ENCODE results near the gene LCNL1.
A peak's percentile ranks its signal among the peaks of the same experiment; 100 is the strongest.

LCNL1 gene

GRCh38 chr9:136990242-136990911 is 7.6 kb downstream of the LCNL1 start:
- Histone ChIP-seq H3K4me2 (ENCODE audit: low read length, poor library complexity, severe bottlenecking) (no peak overlapping the region), H3K4me1 (ENCODE audit: control insufficient read depth, insufficient read depth, low read depth, low read length) (peaks cover 22% of the 10 kb centered on the region), H4K91ac (ENCODE audit: low read length) (no peak overlapping the region), H3K27ac (ENCODE audit: low read length, poor library complexity, severe bottlenecking) (no peak overlapping the region), H2BK15ac (ENCODE audit: low read depth, poor library complexity, severe bottlenecking) (no peak overlapping the region), H3K14ac (ENCODE audit: low read length in 2 of 2) (no peak overlapping the region), H3K27me3 (ENCODE audit: control insufficient read depth in 1 of 2, insufficient read depth in 1 of 2, low read length in 2 of 2) (peaks cover 7 to 12% of the 10 kb centered on the region in 2 experiments), H3K18ac (ENCODE audit: low read depth in 1 of 2, low read length in 2 of 2) (no peak overlapping the region), H3K4ac (ENCODE audit: low read depth in 1 of 2, low read length in 2 of 2) (no peak overlapping the region), H3K4me3 (ENCODE audit: insufficient read depth in 1 of 2, low read depth in 1 of 2, low read length in 2 of 2) (no peak overlapping the region), H3K9me3 (ENCODE audit: control insufficient read depth, low read length) (no peaks in the 10 kb centered on the region), H2BK120ac (ENCODE audit: low read depth, low read length) (no peak overlapping the region), H4K8ac (ENCODE audit: low read length) (no peak overlapping the region), H2AFZ (ENCODE audit: low read depth, low read length) (no peak overlapping the region), H3K79me1 (replicated peaks; ENCODE audit: low read length, poor library complexity, severe bottlenecking) (peaks cover 15% of the 10 kb centered on the region), H3K9ac (ENCODE audit: low read length) (no peak overlapping the region), H2AK5ac (ENCODE audit: low read length, severe bottlenecking) (no peak overlapping the region), H2BK5ac (ENCODE audit: low read depth, low read length, poor library complexity, severe bottlenecking) (no peak overlapping the region), H3K23ac (ENCODE audit: low read length in 2 of 2) (no peak overlapping the region), H3K36me3 (ENCODE audit: control insufficient read depth in 1 of 2, insufficient read depth in 2 of 2, low read depth in 1 of 2, low read length in 2 of 2) (peaks cover 0 to 22% of the 10 kb centered on the region in 2 experiments), H2BK12ac (ENCODE audit: low read length in 2 of 2) (no peak overlapping the region)
- WGBS: 95% methylated on average over 10 of the region's 10 CpGs
- DNase-seq: no peak

- no peak within 1 kb of the TSS for H3K23ac ChIP-seq (ENCODE audit: low read length in 2 of 2)
- H3K4me1 ChIP-seq (ENCODE audit: control insufficient read depth, insufficient read depth, low read depth, low read length): peaks cover 35% of the 10 kb centered on the region
- H2BK120ac ChIP-seq (ENCODE audit: low read depth, low read length): peak within 1 kb of the TSS; percentile 54
- H4K91ac ChIP-seq (ENCODE audit: low read length): peak within 1 kb of the TSS; percentile 81
- peak within 1 kb of the TSS; percentile 82 for H2BK15ac ChIP-seq (ENCODE audit: low read depth, poor library complexity, severe bottlenecking)
- peak within 1 kb of the TSS; percentile 81 for H3K9ac ChIP-seq (ENCODE audit: low read length)
- peak within 1 kb of the TSS; percentile 68 for H3K4me2 ChIP-seq (ENCODE audit: low read length, poor library complexity, severe bottlenecking)
- H4K8ac ChIP-seq (ENCODE audit: low read length): peak within 1 kb of the TSS; percentile 90
- H3K4ac ChIP-seq (ENCODE audit: low read depth in 1 of 2, low read length in 2 of 2): peak within 1 kb of the TSS in 1 of 2 experiments; percentile 78
- H3K36me3 ChIP-seq (ENCODE audit: control insufficient read depth in 1 of 2, insufficient read depth in 2 of 2, low read depth in 1 of 2, low read length in 2 of 2): peaks cover 0 to 28% of the 10 kb centered on the region in 2 experiments
- no peak within 1 kb of the TSS for H2AFZ ChIP-seq (ENCODE audit: low read depth, low read length)
- under 1% methylated on average over 56 of the region's 92 CpGs for WGBS
- no peaks in the 10 kb centered on the region for H3K9me3 ChIP-seq (ENCODE audit: control insufficient read depth, low read length)
- no peak within 1 kb of the TSS for H2BK5ac ChIP-seq (ENCODE audit: low read depth, low read length, poor library complexity, severe bottlenecking)
- no peak within 1 kb of the TSS for H3K27ac ChIP-seq (ENCODE audit: low read length, poor library complexity, severe bottlenecking)
- H3K27me3 ChIP-seq (ENCODE audit: control insufficient read depth in 1 of 2, insufficient read depth in 1 of 2, low read length in 2 of 2): peaks cover 0 to 4% of the 10 kb centered on the region in 2 experiments
- peaks cover 15% of the 10 kb centered on the region for H3K79me1 ChIP-seq (replicated peaks; ENCODE audit: low read length, poor library complexity, severe bottlenecking)
- H2AK5ac ChIP-seq (ENCODE audit: low read length, severe bottlenecking): no peak within 1 kb of the TSS
- no peak within 1 kb of the TSS for H2BK12ac ChIP-seq (ENCODE audit: low read length in 2 of 2)
- H3K14ac ChIP-seq (ENCODE audit: low read length in 2 of 2): peak within 1 kb of the TSS in 1 of 2 experiments; percentile 9
- peak; percentile 88 for DNase-seq
- peak within 1 kb of the TSS; percentile 77 to 80 for H3K18ac ChIP-seq (ENCODE audit: low read depth in 1 of 2, low read length in 2 of 2)
- H3K4me3 ChIP-seq (ENCODE audit: insufficient read depth in 1 of 2, low read depth in 1 of 2, low read length in 2 of 2): peak within 1 kb of the TSS; percentile 78 to 87
Observed at GRCh38 chr9:136991993-136992818, 9.4 kb downstream of the LCNL1 start, which contains the start of gene PAXX. TSS of gene PAXX (plus strand) at chr9:136992422. CDS start at chr9:136992444, 22 bp downstream.

GRCh38 chr9:136992819-136993369 is 10.1 kb downstream of the LCNL1 start:
- H3K27ac ChIP-seq (ENCODE audit: low read length, poor library complexity, severe bottlenecking): no peak overlapping the region
- no peak overlapping the region for H4K8ac ChIP-seq (ENCODE audit: low read length)
- H3K27me3 ChIP-seq (ENCODE audit: control insufficient read depth in 1 of 2, insufficient read depth in 1 of 2, low read length in 2 of 2): peaks cover 0 to 5% of the 10 kb centered on the region in 2 experiments
- WGBS: 57% methylated on average over 14 of the region's 18 CpGs
- H3K14ac ChIP-seq (ENCODE audit: low read length in 2 of 2): peak overlapping the region in 1 of 2 experiments; percentile 9
- no peak overlapping the region for H2AFZ ChIP-seq (ENCODE audit: low read depth, low read length)
- DNase-seq: no peak
- no peak overlapping the region for H2BK12ac ChIP-seq (ENCODE audit: low read length in 2 of 2)
- peak overlapping the region; percentile 68 for H3K4me2 ChIP-seq (ENCODE audit: low read length, poor library complexity, severe bottlenecking)
- H2BK5ac ChIP-seq (ENCODE audit: low read depth, low read length, poor library complexity, severe bottlenecking): no peak overlapping the region
- H2BK120ac ChIP-seq (ENCODE audit: low read depth, low read length): no peak overlapping the region
- H3K9ac ChIP-seq (ENCODE audit: low read length): peak overlapping the region; percentile 81
- H4K91ac ChIP-seq (ENCODE audit: low read length): peak overlapping the region; percentile 48
- H3K79me1 ChIP-seq (replicated peaks; ENCODE audit: low read length, poor library complexity, severe bottlenecking): peaks cover 15% of the 10 kb centered on the region
- no peak overlapping the region for H3K23ac ChIP-seq (ENCODE audit: low read length in 2 of 2)
- H3K36me3 ChIP-seq (ENCODE audit: control insufficient read depth in 1 of 2, insufficient read depth in 2 of 2, low read depth in 1 of 2, low read length in 2 of 2): peaks cover 0 to 28% of the 10 kb centered on the region in 2 experiments
- peak overlapping the region in 1 of 2 experiments; percentile 32 for H3K18ac ChIP-seq (ENCODE audit: low read depth in 1 of 2, low read length in 2 of 2)
- H3K9me3 ChIP-seq (ENCODE audit: control insufficient read depth, low read length): no peaks in the 10 kb centered on the region
- H3K4ac ChIP-seq (ENCODE audit: low read depth in 1 of 2, low read length in 2 of 2): peak overlapping the region in 1 of 2 experiments; percentile 32
- no peak overlapping the region for H2BK15ac ChIP-seq (ENCODE audit: low read depth, poor library complexity, severe bottlenecking)
- H3K4me1 ChIP-seq (ENCODE audit: control insufficient read depth, insufficient read depth, low read depth, low read length): peaks cover 42% of the 10 kb centered on the region
- H2AK5ac ChIP-seq (ENCODE audit: low read length, severe bottlenecking): no peak overlapping the region
- peak overlapping the region; percentile 78 to 87 for H3K4me3 ChIP-seq (ENCODE audit: insufficient read depth in 1 of 2, low read depth in 1 of 2, low read length in 2 of 2)
